HG02852 (cell line): Measurements from ENCODE around the gene MS4A15.
"Not testable (repeated sequence)": the region's sequence is repeated elsewhere in the genome, so short reads cannot be mapped to it uniquely, and the experiment has no call there.

Experiments
- ATAC-seq: cut with Tn5 transposase; IDR thresholded peaks from one replicate; pipeline ENCODE4 v1.9.1; 2021; ENCODE audit warnings: mild to moderate bottlenecking, moderate library complexity; ENCODE audit not compliant: unreplicated experiment

Gene MS4A15, protein sequence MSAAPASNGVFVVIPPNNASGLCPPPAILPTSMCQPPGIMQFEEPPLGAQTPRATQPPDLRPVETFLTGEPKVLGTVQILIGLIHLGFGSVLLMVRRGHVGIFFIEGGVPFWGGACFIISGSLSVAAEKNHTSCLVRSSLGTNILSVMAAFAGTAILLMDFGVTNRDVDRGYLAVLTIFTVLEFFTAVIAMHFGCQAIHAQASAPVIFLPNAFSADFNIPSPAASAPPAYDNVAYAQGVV

DNA sequence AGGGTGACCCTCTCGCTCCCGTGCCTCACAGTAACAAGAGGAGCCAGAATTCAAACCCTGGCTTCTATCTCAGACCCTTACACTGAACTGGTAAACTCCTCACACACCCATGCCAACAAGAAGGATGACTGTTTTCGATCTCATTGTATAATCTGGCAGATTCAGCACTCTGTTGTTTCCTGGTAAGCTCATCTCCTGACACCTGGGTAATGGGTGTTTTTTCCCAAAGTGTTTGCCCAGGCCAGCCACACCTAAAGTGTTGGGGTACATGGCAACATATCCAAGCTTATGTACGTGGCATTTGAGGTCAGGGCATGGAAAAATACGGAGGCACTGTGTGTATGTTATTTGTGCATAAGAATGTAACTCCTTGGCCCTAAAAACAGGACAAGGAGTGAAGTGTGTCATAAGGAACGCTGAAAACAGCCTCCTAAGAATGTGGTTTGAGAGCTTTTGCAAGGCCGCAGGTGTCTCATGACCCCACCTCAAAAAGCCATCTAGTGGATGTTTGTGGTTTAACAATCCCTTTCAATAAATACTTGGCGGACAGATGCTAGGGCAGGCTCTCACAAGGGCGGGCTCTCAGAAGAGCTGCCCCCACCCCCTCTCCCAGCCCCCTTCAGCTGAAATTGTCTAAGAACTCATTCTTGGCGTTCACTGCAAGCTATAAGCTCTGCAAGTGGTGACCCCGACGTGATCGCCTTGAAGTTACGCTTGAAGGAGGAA is at the start of gene MS4A15:
TSS of gene MS4A15 (plus strand) at position 561 of the 726 bp plus-strand sequence. CDS start 6,867 bp downstream, outside the sequence.
- no peak for ATAC-seq

DNA sequence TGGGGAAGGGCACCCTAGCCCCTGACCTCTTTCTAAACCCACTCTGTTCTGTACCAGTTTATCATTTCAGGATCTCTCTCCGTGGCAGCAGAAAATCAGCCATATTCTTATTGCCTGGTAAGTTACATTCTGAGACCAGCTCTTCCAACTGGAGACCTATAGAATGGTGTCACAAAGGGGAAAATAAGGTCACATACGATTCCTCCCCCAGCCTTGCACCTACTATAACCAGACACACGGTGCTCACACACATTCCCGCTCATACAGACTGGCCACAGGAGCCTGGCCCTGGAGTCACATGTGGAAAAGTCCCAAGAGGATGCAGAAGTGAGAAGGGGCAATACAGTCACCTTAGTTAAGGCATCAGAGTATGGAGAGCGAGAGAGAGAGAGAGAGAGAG is 49.7 kb upstream of the MS4A15 start:
- ATAC-seq: no peak

DNA sequence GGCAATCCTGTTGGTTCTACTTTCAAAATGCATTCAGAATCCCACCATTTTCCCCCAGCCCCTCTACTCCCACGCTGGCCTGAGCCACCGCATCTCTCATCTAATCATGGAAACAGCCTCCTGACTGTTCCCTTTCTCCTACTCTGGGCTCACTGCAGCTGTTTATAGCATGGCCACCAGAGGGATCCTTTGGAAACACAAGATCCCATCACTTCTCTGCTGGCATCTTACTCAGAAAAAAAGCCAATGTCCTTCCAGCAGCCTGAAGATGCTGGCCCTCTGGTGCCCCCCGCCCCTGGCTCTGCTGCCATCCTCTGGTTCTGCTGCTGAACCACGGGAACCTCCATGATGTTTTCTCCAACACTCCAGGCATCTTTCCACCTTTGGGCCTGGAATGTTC is 46.2 kb upstream of the MS4A15 start:
- ATAC-seq: no peak

DNA sequence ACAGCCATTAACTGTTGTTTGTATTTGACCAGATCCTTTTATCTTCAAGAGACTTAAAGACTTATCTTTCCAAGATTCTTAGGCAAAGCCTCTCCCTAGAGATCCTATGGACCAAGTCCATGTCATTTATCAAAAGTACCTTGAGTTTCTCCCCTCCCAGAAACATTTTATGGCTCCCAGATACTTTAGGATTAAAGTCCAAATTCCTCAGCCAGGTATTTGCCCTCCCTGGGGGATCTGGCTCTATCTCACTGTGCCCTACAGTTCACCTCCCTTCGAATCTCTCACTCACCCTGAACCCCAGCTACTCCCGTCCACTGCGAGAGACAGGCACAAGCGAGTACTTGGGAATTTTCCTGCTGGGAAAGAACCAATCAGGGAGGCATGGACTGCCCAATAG is 45.4 kb upstream of the MS4A15 start:
- ATAC-seq: no peak

DNA sequence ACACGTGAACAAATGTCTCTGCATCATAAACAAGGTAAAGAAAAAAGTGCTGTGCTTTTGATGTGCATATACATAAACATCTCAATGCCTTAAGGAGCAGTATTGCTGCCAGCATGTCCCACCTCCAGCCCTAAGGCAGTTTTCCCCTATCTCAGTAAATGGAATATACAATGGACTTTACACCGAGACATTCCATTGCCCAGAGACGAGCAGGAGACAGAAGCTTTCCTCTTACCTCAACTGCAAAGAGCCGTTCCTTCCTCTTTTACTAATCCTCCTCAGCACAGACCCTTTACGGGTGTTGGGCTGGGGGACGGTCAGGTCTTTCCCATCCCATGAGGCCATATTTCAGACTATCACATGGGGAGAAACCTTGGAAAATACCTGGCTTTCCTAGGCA is 43.2 kb upstream of the MS4A15 start:
- ATAC-seq: not testable (repeated sequence)

DNA sequence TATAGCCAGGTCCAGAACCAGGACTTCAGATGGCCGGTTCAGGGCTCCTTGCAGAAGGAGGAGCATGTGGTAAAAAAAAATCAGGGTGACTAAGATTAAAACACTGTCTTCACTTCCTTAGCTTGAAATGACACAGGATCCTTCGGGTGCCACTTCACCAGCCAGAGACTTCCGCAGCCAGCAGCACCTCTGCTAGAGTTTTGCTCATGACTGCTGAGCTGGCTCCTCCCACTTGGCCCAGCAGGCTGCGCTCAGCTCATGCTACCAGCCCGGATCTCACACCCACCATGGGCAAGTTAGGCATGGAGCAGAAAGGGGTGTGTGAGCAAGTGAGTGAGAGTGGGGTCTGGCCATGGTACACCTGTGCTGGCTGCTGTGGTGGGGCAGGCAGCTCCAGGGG is 38.7 kb upstream of the MS4A15 start:
- ATAC-seq: no peak

DNA sequence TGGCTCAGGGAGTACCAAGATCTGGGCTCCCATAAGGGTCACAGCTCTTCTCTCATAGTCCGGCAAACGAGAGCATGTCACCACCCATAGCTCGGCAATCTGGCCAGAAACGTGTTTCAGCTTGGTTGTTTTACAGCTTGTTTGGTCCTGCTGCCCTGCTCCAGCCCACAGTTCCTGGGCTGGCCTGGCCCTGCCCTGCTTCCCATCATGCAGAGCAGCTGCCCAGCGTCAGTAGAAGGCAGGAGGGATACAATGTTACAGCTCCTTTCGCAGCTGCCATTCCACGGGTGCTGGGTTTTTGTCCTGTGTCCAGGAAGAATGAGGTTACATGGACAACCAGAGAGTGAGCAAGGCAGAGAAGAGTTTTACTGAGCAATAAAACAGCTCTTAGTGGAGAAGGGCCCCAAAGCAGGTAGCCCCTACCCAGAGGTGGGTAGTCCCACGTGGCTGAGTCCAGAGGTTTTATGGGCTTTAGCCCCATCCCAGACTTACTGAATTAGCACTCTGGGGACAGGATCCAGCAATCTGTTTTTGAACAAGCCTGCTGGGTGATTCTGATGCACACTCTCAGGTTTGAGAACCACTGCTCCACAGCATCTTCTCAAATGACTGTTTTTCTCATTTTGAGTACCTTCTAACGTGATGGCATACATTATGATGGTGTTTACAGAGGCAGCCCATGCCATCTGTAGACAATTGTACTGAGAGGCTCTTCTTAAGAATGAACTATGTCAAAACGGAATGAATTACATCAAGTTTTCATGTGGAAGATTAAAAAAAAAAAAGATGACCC is 37.9 kb upstream of the MS4A15 start:
- ATAC-seq: no peak

DNA sequence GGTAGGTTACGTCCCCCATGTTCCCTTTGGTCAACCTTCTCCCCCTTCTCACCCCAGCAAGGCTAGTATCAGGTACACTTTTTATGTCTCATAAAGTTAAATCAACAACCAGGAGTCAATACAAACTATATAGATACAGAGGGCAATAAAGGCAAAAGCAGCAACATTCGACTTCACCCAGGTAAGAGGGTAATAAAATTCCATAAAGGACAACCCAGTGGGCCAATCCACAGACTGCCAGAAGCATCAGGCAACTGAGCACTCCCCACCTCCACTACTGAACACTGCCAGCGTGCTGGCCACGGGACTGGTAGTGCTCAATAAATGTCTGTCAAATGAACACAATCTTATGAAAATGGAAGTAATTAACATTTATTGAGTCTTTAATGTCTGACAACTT is 37.3 kb upstream of the MS4A15 start:
- ATAC-seq: no peak

DNA sequence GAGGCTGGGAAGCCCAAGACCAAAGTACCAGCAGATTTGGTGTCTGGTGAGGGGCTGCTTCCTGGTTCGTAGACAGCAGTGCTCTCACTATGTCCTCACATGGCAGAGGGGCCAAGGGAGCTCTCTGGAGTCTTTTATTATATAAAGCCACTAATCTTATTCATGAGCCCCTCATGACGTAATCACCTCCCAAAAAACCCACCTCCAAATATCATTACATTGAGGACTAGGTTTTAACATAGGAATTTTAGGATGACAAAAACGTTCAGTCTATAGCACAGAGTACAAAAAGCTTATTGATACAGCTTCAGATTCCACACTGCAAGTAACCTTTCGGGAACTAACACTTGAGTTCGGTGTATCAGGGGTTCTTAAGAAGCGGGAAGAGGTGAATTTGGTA is 36.2 kb upstream of the MS4A15 start:
- ATAC-seq: no peak

DNA sequence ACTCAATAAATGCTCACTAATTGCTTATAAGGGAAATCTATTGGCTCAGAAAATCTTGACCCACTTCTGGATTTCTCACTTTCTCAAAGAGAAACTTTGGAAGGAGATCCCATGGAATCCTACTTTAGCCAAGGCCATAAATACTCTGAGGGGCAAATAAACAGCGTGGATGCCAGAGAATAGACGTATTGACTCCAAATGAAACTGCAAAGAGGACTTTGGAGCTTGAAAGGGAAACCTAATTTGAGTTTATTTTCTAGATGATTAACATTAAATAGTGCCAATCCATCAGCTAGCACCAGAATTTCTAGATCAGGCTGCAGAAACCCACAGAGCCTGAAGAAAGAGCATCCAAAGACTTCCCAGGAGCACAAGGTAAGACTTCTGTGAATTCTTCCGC is 32.2 kb upstream of the MS4A15 start, which contains the start of gene MS4A18:
TSS of gene MS4A18 (plus strand) at position 301 of the 400 bp plus-strand sequence.
- ATAC-seq: no peak

DNA sequence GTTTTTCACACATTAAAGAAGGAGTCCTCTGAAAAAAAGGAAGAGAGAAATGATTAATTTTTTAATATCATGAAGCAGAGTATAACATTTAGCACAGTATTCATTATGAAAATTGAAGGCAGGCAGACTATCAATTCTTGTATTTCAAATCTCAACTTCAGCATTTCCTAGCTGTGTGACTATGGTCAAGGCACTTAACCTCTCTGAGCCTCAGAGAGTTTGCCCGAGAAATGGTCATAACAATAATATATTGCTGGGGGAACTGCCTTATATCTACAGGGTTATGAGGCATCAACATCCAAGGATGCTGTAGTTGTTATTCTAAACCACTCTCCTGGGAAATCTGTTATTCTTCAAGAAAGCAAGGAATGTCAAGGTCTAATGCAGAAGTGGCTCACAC is 31.1 kb upstream of the MS4A15 start:
- no peak for ATAC-seq

DNA sequence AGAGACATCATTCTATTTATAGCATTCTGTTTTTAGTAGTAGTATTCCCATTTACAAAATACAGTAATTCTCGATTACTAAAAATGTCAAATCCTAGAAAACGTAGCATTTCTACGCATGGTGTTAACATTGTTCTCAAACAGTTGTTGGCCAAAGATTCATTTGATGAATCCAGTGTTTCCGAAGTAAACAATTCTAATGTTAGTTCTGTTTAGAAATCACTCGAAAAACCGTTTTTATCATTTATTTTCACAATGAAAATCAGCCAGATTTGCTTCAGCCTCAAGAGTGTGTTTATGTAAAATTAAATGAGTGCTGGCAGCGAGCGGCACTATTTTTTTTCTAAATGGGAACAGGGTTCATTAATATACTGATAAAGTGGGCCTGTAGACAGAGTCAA is 25.1 kb upstream of the MS4A15 start:
- no peak for ATAC-seq

DNA sequence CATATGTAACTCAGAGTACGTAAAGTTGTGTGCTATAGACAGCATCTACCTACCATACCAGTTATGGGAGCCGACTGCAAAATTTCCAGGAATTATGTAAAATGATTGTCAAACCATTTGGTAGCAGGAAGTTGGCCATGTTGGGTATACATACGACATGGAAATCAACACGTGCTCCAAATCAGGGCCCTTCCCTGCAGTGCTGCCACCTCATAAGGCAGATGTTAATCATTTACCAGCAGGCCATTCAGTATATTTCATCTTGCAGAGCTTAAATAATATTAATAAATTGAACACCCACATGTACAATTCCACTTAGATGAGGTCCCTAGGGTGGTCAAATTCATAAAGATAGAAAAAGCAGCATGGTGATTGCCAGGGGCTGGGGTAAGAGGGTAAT is 22.4 kb upstream of the MS4A15 start:
- ATAC-seq: no peak

DNA sequence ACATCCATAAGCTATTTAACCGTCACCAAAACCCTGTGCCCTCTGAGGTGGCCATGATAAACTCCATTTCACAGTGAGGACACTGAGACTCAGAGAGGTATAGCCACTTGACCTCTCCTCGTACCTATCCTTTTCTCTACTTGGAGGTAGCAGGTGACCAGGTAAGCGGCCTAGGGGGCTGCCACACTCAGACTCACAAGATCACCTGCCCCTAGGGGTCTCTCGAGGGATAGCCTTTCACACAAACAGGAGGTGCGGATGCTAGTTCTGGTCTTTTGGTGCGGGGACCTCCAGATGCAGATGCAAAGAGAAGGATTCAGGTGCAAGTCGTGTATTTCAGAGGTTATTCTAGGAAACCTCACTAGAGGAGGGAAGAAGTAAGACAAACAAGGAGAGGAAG is 17.6 kb upstream of the MS4A15 start:
- ATAC-seq: no peak

DNA sequence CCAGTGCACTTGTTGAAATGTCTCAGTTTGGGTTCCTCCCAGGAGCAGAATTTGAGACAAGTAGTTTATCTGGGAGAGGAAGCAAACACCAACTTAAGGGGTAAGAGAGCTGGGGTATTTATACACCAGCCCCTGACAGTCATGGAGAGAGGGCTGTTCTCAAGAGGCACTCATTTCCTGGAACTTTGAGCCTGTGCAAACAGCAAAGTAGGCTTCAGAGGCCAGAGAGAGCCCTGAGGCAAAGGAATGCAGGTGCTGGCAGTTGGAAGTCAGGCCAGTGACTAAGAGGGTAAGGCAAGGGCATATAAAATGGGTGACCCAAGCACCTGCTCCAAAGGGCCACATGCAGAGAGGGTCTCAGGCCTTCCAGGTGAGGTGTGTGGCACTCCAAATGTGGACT is 16.1 kb upstream of the MS4A15 start:
- ATAC-seq: no peak

DNA sequence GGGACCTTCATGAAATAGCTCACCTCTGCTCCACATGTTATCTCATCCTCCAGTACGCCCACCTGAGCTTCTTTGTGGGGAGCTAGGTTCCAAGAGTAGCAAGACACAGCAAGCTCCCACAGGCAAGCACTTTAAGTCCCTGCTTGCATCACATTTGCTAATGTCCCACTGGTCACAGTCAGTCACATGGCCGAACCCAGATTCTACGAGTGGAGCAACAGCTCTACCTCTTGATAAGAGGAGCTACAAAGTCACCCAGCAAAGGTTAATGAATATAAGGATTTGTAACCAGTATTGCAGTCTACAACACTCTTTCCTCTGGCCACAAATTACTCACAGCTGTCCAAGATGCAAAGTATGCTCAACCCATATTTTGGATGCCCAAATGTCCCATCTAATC is 15.2 kb upstream of the MS4A15 start:
- ATAC-seq: no peak

DNA sequence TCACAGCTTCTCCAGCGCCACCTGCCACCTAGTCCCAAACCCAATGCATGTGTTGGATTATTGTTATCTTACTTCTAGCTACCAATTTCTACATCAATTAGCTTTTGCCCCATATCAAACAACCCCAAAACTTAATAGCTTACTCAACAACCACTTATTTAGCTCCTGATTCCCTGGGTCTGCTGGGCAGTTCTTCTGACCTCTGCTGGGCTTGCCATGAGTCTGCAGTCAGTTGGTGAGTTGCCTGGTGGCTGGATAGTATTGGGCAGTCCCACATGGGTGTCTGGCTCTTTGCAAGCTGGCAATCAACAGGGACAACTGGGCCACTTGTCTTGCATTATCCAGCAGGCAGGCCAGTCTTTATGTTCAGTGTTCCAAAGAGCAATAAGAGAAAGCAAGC is 13.6 kb upstream of the MS4A15 start:
- no peak for ATAC-seq

DNA sequence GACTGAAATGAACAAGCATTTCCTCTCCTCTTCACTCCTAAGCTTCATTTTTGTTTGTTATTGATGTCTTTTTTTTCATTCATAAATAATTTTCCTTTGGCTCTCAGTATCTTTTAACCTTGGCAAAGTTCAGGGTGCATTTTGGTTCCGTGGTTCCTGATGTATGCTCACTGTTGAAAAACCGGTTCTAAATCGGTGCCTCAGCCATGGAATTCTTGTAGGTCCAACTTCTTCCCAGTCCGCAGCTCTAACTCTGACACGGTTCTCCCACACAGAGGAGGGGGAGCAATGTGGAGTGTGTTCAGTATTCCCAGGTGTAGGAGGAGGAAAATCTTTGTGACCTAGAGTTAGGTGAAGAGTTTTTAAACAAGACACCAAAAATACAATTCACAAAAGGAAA is 12.6 kb upstream of the MS4A15 start:
- no peak for ATAC-seq

DNA sequence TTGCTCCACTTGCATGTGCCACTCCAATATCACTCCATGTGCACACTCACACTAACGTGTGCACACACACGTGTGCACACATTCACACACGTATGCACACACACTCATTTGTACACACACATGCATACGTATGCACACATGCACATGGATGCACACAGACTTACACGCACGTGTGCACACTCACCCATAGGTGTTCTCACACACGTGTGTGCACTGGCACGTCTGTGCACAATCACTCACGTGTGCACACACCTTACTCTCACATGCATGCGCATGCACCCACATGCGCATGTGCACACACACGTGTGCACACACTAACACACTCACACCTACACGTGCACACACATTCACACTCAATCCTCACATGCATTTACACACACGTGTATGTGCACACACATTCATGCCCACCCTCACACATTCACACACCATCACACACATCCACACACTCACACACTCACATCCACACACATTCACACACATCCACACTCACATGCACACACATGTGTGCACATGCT is 9.3 kb upstream of the MS4A15 start:
- ATAC-seq: no peak

DNA sequence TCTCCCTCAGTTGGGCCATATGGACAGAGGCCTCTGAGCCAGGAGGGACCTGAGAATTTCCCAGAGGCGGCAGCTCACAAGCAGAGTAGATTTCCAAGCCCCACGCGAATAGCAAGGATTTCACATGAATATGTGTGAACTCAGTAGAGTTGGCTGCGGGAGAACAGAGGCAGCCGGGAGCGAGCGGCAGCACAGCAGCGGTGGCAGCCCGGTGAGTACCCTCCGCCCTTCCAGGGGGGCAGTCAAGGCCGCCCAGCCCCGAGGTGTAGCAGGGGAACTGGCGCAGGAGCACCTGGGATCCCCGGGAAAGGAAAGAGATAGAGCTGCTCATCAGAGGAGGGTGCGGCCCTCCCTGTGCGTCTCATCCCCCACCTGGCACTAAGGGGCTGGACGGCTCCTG is 8.4 kb upstream of the MS4A15 start:
- no peak for ATAC-seq

DNA sequence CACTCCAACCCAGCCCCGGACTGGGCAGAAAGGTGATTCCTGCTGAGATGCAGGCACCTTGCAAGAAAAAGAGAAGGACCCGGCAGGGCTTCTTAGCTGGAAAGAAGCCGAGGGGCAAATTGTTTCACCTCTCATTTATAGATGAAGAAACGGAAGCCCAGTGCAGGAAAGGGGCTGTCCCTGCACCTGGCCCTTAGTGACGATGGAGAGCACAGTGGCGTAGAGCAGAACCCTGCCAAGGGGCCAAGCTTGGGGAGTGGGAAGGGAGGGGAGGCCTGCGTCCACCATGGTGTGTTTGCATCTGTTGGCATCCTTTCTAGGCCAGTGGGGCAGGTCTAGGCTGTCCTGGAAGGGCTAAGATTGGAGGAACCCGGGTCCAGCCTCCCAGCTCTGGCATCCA is 7.8 kb upstream of the MS4A15 start:
- no peak for ATAC-seq

DNA sequence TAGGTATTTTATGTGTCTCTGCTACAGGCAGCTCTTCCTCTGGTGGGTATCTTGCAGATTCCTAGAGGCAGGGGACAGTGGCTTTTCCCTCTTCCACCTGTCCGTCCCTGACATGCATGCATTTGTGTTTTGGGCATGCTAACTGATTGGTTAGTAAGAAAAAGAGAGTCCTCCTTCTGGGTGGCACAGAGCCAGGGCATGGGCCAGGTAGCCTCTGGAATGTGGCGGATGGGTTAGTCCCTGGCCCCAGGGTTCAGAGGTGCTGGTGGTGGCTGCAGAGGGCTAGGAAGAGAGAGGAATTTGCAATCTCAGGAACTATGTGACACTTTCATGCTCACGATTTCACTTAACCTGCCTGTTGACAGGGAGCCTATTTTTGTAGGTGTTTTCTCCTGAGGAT is 5.8 kb upstream of the MS4A15 start:
- no peak for ATAC-seq
